ENCODE data around the gene UBE2Q1. TPM values are rescaled to one million over a fixed set of nuclear protein-coding genes. Genes with fewer than 3 reads are reported as not detected.
A peak's percentile ranks its signal among the peaks of the same experiment; 100 is the strongest.

Gene UBE2Q1
- total and polyA plus RNA-seq, 2 experiments from 2014 or later, result 5.7 to 37.9 TPM

DNA sequence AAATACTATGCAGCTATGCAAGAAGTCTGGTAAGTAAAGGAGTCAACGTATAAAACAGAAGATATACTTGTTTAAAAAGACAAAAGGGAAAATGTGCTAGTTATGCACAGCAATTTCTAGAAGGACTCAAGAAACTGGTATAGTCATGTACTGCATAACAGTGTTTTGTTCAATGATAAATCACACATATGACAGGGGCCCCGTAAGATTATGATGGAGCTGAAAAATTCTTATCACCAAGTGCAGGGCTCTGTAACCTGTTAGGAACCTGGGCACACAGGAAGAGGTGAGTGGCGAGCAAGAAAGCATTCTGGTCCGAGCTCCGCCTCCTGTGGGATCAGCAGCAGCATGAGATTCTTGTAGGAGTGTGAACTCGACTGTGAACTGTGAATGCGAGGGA is 36.3 kb upstream of the UBE2Q1 start:
- no peak overlapping the region for H3K4me2 ChIP-seq (ENCODE audit: unreplicated experiment)
- no peaks in the 10 kb centered on the region for H3K9me3 ChIP-seq (ENCODE audit: low read depth)
- H2AFZ ChIP-seq, result no peak overlapping the region
- no peaks in the 10 kb centered on the region for H3K9me2 ChIP-seq (ENCODE audit: insufficient read depth)
- peaks cover 15% of the 10 kb centered on the region for H3K4me1 ChIP-seq (ENCODE audit: insufficient read depth)
- no peaks in the 10 kb centered on the region for H3K27me3 ChIP-seq (replicated peaks; ENCODE audit: insufficient read depth)
- peaks cover 15% of the 10 kb centered on the region for H3F3A ChIP-seq (ENCODE audit: insufficient read depth)
- in situ Hi-C loops (cut with MboI), result no loop called here
- H3K36me3 ChIP-seq (ENCODE audit: low read depth), result peaks cover 73% of the 10 kb centered on the region
- H3K9ac ChIP-seq, result no peak overlapping the region
- DNase-seq, result no peak
- H3K79me2 ChIP-seq (ENCODE audit: insufficient read depth), result peaks cover 63% of the 10 kb centered on the region
- H4K20me1 ChIP-seq (ENCODE audit: insufficient read depth), result peaks cover 12% of the 10 kb centered on the region; the same call in 1 of the 2 replicates
- 91 to 94% methylated on average over 7 of the region's 7 CpGs for WGBS, 2 experiments (ENCODE audit: low coverage in 1 of 2, low lambda C conversion rate in 2 of 2, missing lambda C conversion rate in 2 of 2)
- TF ChIP-seq EZH2 (IDR thresholded peaks at IDR 0.05; ENCODE audit: insufficient read depth, poor library complexity, severe bottlenecking) (no peak), EZH2phosphoT487 (IDR thresholded peaks at IDR 0.05; ENCODE audit: insufficient read depth, low read depth) (no peak)
- H3K27ac ChIP-seq, result no peak overlapping the region
- no peak overlapping the region for H3K4me3 ChIP-seq

DNA sequence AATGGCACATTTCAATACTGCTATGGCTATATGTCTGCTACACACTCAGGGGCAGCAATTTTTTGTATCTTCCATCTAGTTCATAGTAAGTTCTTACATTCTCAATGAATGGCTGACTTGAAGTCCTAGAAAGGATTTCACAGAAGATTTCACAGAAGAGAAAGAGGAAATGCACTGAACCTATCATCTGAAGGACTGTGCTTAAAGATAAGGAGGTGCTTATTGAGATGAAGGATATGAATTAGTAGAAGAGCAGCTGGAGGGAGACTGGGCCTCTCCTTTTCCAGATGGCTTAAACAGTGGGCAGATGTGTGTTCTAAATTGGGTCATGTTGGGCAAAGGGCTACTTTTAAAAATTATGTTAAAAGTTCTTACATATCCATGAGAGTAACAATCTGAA is 34.9 kb upstream of the UBE2Q1 start:
- H3K9ac ChIP-seq, result no peak overlapping the region
- H3K79me2 ChIP-seq (ENCODE audit: insufficient read depth), result peaks cover 49% of the 10 kb centered on the region
- peaks cover 4% of the 10 kb centered on the region; the same call in 1 of the 2 replicates for H3K4me1 ChIP-seq (ENCODE audit: insufficient read depth)
- H3K9me3 ChIP-seq (ENCODE audit: low read depth), result no peaks in the 10 kb centered on the region
- DNase-seq, result no peak
- no peaks in the 10 kb centered on the region for H4K20me1 ChIP-seq (ENCODE audit: insufficient read depth)
- H3K4me2 ChIP-seq (ENCODE audit: unreplicated experiment), result no peak overlapping the region
- TF ChIP-seq EZH2 (IDR thresholded peaks at IDR 0.05; ENCODE audit: insufficient read depth, poor library complexity, severe bottlenecking) (no peak), EZH2phosphoT487 (IDR thresholded peaks at IDR 0.05; ENCODE audit: insufficient read depth, low read depth) (no peak)
- peaks cover 88% of the 10 kb centered on the region for H3K36me3 ChIP-seq (ENCODE audit: low read depth)
- in situ Hi-C loops (cut with MboI), result no loop called here
- H3K4me3 ChIP-seq, result no peak overlapping the region
- H3F3A ChIP-seq (ENCODE audit: insufficient read depth), result peaks cover 6% of the 10 kb centered on the region; the same call in 1 of the 2 replicates
- H3K9me2 ChIP-seq (ENCODE audit: insufficient read depth), result no peaks in the 10 kb centered on the region
- H3K27me3 ChIP-seq (replicated peaks; ENCODE audit: insufficient read depth), result no peaks in the 10 kb centered on the region
- H3K27ac ChIP-seq, result no peak overlapping the region
- no peak overlapping the region for H2AFZ ChIP-seq

DNA sequence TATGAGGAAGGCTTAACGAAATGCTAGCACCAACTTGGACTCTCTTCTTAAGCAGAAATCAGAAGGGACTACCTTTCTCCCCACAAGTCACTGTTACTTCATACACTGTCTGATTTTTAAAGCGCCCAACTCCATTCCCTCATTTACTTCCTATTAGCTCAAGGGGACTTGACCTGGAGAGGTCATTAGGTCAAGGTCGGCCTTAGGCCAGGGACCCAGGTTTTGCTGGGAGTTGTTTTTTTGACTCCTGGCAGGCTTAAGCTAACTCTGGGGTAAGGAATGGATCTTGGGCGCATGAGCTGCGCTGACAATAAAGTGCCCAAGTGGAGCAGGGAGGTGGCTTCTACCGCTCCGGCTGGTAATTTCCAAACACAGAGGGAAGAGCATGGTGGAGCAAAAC is 32.7 kb upstream of the UBE2Q1 start:
- Histone ChIP-seq H3K9me2 (ENCODE audit: insufficient read depth) (no peaks in the 10 kb centered on the region), H3K9me3 (ENCODE audit: low read depth) (no peaks in the 10 kb centered on the region), H2AFZ (no peak overlapping the region), H3K4me2 (ENCODE audit: unreplicated experiment) (no peak overlapping the region), H4K20me1 (ENCODE audit: insufficient read depth) (no peaks in the 10 kb centered on the region), H3F3A (ENCODE audit: insufficient read depth) (peaks cover 6% of the 10 kb centered on the region; the same call in 1 of the 2 replicates), H3K4me3 (no peak overlapping the region), H3K79me2 (ENCODE audit: insufficient read depth) (peaks cover 27% of the 10 kb centered on the region), H3K27ac (no peak overlapping the region), H3K4me1 (ENCODE audit: insufficient read depth) (peaks cover 4% of the 10 kb centered on the region; the same call in 1 of the 2 replicates), H3K27me3 (replicated peaks; ENCODE audit: insufficient read depth) (no peaks in the 10 kb centered on the region), H3K9ac (no peak overlapping the region), H3K36me3 (ENCODE audit: low read depth) (peaks cover 91% of the 10 kb centered on the region)
- in situ Hi-C loops (cut with MboI), result no loop called here
- TF ChIP-seq EZH2 (IDR thresholded peaks at IDR 0.05; ENCODE audit: insufficient read depth, poor library complexity, severe bottlenecking), result no peak
- no peak for TF ChIP-seq EZH2phosphoT487 (IDR thresholded peaks at IDR 0.05; ENCODE audit: insufficient read depth, low read depth)
- 90 to 96% methylated on average over 7 of the region's 7 CpGs for WGBS, 2 experiments (ENCODE audit: low coverage in 1 of 2, low lambda C conversion rate in 2 of 2, missing lambda C conversion rate in 2 of 2)
- DNase-seq, result no peak

DNA sequence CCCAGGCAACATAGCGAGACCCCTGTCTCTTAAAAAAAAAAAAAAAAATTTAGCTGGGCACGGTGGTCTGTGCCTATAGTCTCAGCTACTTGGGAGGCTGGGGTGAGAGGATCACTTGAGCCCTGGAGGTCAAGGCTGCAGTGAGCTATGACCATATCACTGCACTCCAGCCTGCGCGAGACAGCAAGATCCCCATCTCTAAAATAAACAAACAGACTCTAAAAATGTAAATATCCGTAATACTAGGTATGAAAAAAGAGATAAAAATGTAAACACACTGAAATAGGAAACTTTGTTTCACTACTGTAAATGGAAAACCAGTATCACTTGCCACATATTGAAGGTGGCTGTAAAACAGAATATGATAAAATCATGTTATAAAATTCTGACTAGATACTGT is 32.3 kb upstream of the UBE2Q1 start:
- Histone ChIP-seq H2AFZ (no peak overlapping the region), H3K9me3 (ENCODE audit: low read depth) (no peaks in the 10 kb centered on the region), H3K9ac (no peak overlapping the region), H3K9me2 (ENCODE audit: insufficient read depth) (no peaks in the 10 kb centered on the region), H3K36me3 (ENCODE audit: low read depth) (peaks cover 91% of the 10 kb centered on the region), H3K4me2 (ENCODE audit: unreplicated experiment) (no peak overlapping the region), H3K27me3 (replicated peaks; ENCODE audit: insufficient read depth) (no peaks in the 10 kb centered on the region), H3F3A (ENCODE audit: insufficient read depth) (peaks cover 1% of the 10 kb centered on the region; the same call in 1 of the 2 replicates), H3K4me1 (ENCODE audit: insufficient read depth) (peaks cover 4% of the 10 kb centered on the region; the same call in 1 of the 2 replicates), H3K27ac (no peak overlapping the region), H4K20me1 (ENCODE audit: insufficient read depth) (no peaks in the 10 kb centered on the region), H3K4me3 (no peak overlapping the region), H3K79me2 (ENCODE audit: insufficient read depth) (peaks cover 23% of the 10 kb centered on the region)
- no peak for TF ChIP-seq EZH2 (IDR thresholded peaks at IDR 0.05; ENCODE audit: insufficient read depth, poor library complexity, severe bottlenecking)
- no peak for TF ChIP-seq EZH2phosphoT487 (IDR thresholded peaks at IDR 0.05; ENCODE audit: insufficient read depth, low read depth)
- WGBS, 2 experiments (ENCODE audit: low coverage in 1 of 2, low lambda C conversion rate in 2 of 2, missing lambda C conversion rate in 2 of 2), result 85% methylated on average over 5 of the region's 5 CpGs
- no peak for DNase-seq
- in situ Hi-C loops (cut with MboI), result no loop called here

DNA sequence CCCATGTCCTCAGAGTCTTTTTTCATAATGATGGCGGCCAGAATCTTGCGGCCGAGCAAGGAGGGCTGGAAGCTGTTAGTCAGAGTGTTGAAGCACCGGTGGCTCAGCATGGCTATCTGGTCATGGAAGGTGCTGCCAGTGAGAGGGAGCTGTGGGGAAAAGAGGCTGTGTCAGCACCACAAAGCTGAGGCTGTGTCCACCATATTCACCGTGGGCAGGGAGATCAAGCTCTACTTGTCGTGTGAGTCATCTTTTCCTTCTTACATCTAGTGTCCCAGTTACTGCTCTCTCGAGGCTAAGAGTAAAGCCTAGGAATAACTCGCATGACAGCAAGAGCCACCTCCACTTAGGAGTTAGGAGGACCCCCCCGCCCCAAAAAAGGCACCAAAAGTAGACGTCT is 31.3 kb upstream of the UBE2Q1 start:
- 75 to 81% methylated on average over 10 of the region's 10 CpGs for WGBS, 2 experiments (ENCODE audit: low coverage in 1 of 2, low lambda C conversion rate in 2 of 2, missing lambda C conversion rate in 2 of 2)
- in situ Hi-C loops (cut with MboI), result no loop called here
- no peaks in the 10 kb centered on the region for H3F3A ChIP-seq (ENCODE audit: insufficient read depth)
- no peak overlapping the region for H2AFZ ChIP-seq
- no peak overlapping the region for H3K9ac ChIP-seq
- no peaks in the 10 kb centered on the region for H3K9me2 ChIP-seq (ENCODE audit: insufficient read depth)
- H3K27me3 ChIP-seq (replicated peaks; ENCODE audit: insufficient read depth), result no peaks in the 10 kb centered on the region
- no peak overlapping the region for H3K4me3 ChIP-seq
- peaks cover 91% of the 10 kb centered on the region for H3K36me3 ChIP-seq (ENCODE audit: low read depth)
- H3K27ac ChIP-seq, result no peak overlapping the region
- DNase-seq, result peak; percentile 43
- H3K4me2 ChIP-seq (ENCODE audit: unreplicated experiment), result no peak overlapping the region
- no peaks in the 10 kb centered on the region for H3K9me3 ChIP-seq (ENCODE audit: low read depth)
- no peaks in the 10 kb centered on the region for H4K20me1 ChIP-seq (ENCODE audit: insufficient read depth)
- H3K4me1 ChIP-seq (ENCODE audit: insufficient read depth), result no peaks in the 10 kb centered on the region
- H3K79me2 ChIP-seq (ENCODE audit: insufficient read depth), result peaks cover 18% of the 10 kb centered on the region
- TF ChIP-seq EZH2 (IDR thresholded peaks at IDR 0.05; ENCODE audit: insufficient read depth, poor library complexity, severe bottlenecking), result no peak
- no peak for TF ChIP-seq EZH2phosphoT487 (IDR thresholded peaks at IDR 0.05; ENCODE audit: insufficient read depth, low read depth)

Measured in GM23248 (cell line).